DMS 273 treated with DMSO at 0.1 percent for 48 hours (cell line): ENCODE data around the gene HIC2.
"Not testable (repeated sequence)": the region's sequence is repeated elsewhere in the genome, so short reads cannot be mapped to it uniquely, and the experiment has no call there.

Source experiments
- DNase-seq: peaks from one replicate; lab custom pipeline; 2025; lab: John Stamatoyannopoulos, UW

The HIC2 gene

GRCh38 chr22:21434378-21435233, 17.4 kb downstream of the HIC2 start:
- not testable (repeated sequence) for DNase-seq

GRCh38 chr22:21435998-21436810, 19.0 kb downstream of the HIC2 start:
- DNase-seq = not testable (repeated sequence)

GRCh38 chr22:21438013-21438412, 20.8 kb downstream of the HIC2 start:
- DNase-seq = not testable (repeated sequence)

- not testable (repeated sequence) for DNase-seq
Measured at GRCh38 chr22:21440018-21440636, 23.0 kb downstream of the HIC2 start.

DNA sequence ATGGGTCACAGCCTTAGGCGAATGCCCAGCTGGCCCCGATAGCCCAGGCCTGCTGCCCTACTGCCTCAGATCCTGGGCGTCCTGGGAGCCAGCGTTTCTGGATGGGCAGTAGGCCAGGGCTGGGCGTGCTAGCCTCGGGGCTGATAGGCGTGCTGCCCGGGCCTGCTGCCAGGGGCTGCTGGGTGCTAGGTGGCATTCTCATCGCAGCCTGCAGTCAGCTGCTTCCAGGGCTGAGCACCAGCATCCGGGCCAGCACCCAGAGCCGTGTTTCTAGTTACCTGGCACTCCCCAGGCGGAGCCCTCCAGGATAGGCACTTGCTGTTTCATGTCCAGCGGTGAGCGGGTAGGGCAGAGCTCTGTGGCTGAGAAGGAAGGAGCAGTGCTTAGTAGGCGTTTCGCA, 23.5 kb downstream of the HIC2 start:
- DNase-seq = not testable (repeated sequence)

- DNase-seq = not testable (repeated sequence)
Measured at GRCh38 chr22:21441170-21441569, 24.0 kb downstream of the HIC2 start.

- not testable (repeated sequence) for DNase-seq
Measured at GRCh38 chr22:21442123-21442522, 25.0 kb downstream of the HIC2 start.

DNA sequence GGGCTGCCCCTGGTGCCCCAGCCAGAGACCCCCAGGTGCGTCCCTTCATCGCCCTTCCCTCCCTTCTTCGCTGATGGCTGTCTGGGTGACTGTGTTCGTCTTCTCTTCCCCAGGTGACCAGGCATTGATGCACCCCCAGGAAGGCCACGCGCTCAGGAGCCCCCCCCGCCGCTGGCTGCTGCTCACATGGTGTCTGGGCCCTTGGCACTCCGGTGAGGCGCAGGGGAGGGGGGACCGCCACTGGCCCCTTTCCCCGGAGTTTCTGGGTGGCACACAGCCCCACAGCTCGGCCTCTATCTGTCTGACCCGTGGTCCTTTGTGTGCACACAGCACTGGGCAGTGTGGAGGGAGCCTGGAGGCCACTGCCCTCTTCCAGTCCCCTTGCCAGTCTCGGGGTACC, 25.5 kb downstream of the HIC2 start:
- DNase-seq = not testable (repeated sequence)

- DNase-seq = no peak
Measured at GRCh38 chr22:21443057-21443734, 26.0 kb downstream of the HIC2 start.

DNA sequence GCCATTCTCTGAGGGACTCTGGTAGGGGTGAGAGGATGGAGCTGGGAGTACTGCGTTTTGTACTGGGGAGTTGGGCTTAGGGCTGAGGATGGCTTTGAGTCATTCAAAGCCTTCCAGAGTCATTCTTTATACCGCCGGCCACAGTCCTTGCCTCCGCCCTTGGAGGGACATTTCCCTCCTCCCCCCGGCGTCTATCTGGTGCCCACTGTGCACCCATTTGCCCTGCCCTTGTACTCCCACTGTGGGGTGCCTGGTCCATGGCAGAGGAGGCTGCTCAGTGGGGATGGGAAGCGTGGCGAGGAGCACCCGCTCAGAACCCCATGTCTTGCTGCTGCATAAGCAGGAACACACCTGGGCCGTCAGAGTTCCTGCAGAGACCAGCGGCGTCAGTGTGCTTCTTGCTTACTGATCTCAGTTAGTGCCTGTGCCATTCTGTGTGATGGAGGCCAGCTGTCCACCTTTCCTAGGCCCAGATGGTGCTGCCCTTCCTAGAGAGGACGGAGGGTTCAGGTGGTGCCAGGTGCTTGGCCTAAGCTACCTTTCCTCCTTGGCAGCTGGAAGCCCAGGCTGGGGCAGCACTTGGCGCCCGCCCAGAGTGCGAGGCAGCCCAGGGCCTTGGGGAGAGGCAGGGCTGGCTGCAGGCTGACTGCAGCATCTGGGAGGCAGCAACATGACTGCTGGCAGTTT, 26.7 kb downstream of the HIC2 start:
- DNase-seq = no peak

- DNase-seq = no peak
Measured at GRCh38 chr22:21444701-21445436, 27.7 kb downstream of the HIC2 start.

DNA sequence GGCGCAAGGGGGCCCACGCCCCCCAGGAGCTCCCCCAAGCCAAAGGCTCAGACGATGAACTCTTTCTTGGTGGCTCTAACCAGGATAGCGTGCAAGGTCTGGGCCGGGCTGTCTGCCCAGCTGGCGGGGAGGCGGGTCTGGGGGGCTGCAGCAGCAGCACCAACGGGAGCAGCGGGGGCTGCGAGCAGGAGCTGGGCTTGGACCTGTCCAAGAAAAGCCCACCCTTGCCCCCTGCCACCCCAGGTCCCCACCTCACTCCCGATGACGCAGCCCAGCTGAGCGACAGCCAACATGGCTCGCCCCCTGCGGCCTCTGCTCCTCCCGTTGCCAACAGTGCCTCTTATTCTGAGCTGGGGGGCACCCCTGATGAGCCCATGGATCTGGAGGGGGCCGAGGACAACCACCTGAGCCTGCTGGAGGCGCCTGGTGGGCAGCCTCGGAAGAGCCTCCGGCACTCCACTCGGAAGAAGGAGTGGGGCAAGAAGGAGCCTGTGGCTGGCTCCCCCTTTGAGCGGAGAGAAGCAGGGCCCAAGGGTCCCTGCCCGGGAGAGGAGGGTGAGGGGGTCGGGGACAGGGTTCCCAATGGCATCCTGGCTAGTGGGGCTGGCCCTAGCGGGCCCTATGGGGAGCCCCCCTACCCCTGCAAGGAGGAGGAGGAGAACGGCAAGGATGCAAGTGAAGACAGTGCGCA, 28.4 kb downstream of the HIC2 start:
- DNase-seq = no peak

DNA sequence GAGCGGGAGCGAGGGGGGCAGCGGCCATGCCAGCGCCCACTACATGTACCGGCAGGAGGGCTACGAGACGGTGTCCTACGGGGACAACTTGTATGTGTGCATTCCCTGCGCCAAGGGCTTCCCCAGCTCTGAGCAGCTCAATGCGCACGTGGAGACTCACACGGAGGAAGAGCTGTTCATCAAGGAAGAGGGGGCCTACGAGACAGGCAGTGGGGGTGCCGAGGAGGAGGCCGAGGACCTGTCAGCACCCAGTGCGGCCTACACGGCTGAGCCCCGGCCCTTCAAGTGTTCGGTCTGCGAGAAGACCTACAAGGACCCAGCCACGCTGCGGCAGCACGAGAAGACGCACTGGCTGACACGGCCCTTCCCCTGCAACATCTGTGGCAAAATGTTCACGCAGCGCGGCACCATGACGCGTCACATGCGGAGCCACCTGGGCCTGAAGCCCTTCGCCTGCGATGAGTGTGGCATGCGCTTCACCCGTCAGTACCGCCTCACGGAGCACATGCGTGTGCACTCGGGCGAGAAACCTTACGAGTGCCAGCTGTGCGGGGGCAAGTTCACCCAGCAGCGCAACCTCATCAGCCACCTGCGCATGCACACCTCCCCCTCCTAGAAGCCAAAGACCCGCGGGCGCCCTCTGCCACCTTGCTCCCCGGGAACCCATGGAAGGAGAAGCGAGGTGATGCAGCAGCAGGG, 29.1 kb downstream of the HIC2 start:
- DNase-seq = no peak

GRCh38 chr22:21446827-21447690, 29.9 kb downstream of the HIC2 start:
- DNase-seq = no peak

GRCh38 chr22:21447694-21448402, 30.7 kb downstream of the HIC2 start:
- no peak for DNase-seq

- no peak for DNase-seq
Measured at GRCh38 chr22:21448627-21449416, 31.7 kb downstream of the HIC2 start.
